GM23338 (cell line): Measurements from ENCODE around the gene KRT6A.

Source experiments
- POLR2AphosphoS5 ChIP-seq: IDR thresholded peaks from 2 replicates; pipeline ENCODE4 v1.6.1; 2016; ENCODE audit warnings: antibody characterized with exemption, low read depth
- ZNF114 ChIP-seq: fragments of 250-450 bp; sonication (Bioruptor Pico); IDR thresholded peaks from 2 replicates; pipeline ENCODE4 v1.5.0; 2020; ENCODE audit warnings: mild to moderate bottlenecking, moderate library complexity
- TF ChIP-seq, protein P1 (sequence below), 2 experiments: fragments of 200-600 bp in 1 of 2; sonication (generic) in 1 of 2; conservative IDR thresholded peaks; 2 replicates each; pipeline versions ENCODE4 v1.5.1 to v1.6.1; 2016 to 2017; ENCODE audit warnings: antibody characterized with exemption in 2 of 2, low read depth in 2 of 2, mild to moderate bottlenecking in 2 of 2, moderate library complexity in 1 of 2

DNA sequence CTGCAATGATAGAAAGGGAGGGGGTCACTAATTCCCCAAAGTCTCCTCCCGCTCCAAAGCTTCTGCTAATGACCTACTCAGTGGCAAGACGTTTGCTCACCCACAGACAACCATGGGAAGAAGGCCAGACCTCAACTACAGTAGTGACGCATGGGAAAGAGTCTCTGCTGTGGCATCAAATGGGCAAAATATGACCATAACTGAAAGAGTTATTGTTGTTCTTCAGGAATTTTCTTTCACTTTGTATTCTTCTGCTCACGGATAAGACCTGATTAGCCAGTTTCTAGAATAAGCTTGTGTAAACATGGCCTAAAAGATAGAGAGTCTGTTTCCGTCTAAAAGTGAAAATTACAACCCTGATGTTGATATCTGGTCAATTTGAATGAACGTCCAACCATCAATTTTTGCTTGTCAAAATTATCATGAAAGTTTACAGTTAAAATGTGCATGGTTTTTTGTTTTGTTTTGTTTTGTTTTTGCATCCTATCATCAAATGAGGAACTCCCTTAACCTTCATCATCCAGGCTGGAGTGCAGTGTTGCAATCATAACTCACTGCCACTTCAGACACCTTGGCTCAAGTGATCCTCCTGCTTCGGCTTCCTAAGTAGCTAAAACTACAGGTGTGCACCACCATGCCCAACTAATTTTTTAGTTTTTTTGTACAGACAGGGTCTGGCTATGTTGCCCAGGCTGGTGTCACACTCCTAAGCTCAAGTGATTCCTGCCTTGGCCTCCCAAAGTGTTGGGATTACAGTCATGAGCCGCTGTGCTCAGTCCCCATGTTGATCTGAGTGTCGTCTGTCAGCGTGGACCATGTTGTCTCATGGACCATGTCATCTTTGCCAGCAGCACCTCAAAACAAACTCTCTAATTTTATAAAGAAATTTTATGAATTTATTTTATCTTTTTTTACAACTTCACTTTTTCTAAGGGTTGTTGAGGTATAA, 48.1 kb downstream of the KRT6A start:
- TF ChIP-seq, protein P1, sequence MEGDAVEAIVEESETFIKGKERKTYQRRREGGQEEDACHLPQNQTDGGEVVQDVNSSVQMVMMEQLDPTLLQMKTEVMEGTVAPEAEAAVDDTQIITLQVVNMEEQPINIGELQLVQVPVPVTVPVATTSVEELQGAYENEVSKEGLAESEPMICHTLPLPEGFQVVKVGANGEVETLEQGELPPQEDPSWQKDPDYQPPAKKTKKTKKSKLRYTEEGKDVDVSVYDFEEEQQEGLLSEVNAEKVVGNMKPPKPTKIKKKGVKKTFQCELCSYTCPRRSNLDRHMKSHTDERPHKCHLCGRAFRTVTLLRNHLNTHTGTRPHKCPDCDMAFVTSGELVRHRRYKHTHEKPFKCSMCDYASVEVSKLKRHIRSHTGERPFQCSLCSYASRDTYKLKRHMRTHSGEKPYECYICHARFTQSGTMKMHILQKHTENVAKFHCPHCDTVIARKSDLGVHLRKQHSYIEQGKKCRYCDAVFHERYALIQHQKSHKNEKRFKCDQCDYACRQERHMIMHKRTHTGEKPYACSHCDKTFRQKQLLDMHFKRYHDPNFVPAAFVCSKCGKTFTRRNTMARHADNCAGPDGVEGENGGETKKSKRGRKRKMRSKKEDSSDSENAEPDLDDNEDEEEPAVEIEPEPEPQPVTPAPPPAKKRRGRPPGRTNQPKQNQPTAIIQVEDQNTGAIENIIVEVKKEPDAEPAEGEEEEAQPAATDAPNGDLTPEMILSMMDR (conservative IDR thresholded peaks at IDR 0.05; ENCODE audit: low read depth in 2 of 2): no peak
- TF ChIP-seq ZNF114 (CRISPR knock-in tag) (no peak), POLR2AphosphoS5 (no peak)
